ENCODE measurements around the gene FHOD3. TPM values are rescaled to one million over a fixed set of nuclear protein-coding genes. Genes with fewer than 3 reads are reported as not detected.

Gene FHOD3
- not detected for total RNA-seq

DNA sequence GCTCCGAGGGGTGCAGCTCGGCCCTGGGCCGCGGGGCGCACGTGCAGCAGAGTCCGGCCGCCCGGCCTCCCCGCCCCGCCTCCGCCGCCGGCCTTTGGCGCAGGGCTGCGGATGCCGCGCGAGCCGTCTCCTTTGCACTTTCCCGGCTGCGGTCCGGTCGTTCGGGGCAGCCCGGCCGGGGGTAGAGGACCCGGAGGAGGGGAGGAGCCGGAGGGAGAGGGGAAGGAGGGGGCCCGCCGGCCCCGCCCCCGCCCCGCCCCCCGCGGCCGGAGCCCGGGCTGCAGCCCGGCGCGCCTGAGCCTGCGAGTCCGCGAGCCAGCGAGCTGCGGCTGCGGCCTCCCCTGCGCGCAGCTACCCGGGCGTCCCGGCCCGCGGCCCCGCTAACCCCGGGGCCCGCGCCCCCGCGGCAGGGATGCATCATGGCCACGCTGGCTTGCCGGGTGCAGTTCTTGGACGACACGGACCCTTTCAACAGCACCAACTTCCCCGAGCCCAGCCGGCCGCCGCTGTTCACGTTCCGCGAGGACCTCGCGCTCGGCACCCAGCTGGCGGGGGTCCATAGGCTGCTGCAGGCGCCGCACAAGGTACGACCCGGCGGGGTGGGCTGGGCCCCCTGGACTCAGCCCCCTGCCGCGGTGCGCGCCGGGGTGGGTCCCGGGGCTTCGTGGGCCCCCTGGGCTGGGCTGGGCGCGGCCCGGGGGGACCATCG, at the start of gene FHOD3:
FHOD3 (plus strand) TSS at position 297 of the 709 bp plus-strand sequence; CDS start at position 420, 123 bp downstream.
- H3K27ac Mint-ChIP-seq = no peak within 1 kb of the TSS
- CTCF ChIA-PET = no interaction called here
- DNase-seq = peak; percentile 8

GRCh38 chr18:36249392-36249791, 48.1 kb upstream of the FHOD3 start:
- Mint-ChIP-seq H3K36me3 (ENCODE audit: low read depth) (no peaks in the 10 kb centered on the region), H3K27me3 (ENCODE audit: low read depth) (peaks cover 32% of the 10 kb centered on the region), H3K4me1 (ENCODE audit: low read depth) (no peaks in the 10 kb centered on the region), H3K27ac (no peak overlapping the region), H3K4me3 (no peak overlapping the region), H3K9me3 (peaks cover 4% of the 10 kb centered on the region)
- CTCF ChIA-PET = no interaction called here
- intact Hi-C loops (cut with micrococcal nuclease) = no loop called here
- DNase-seq = no peak

More for the DNA sequence above, at the start of gene FHOD3:
- Mint-ChIP-seq H3K36me3 (ENCODE audit: low read depth) (no peaks in the 10 kb centered on the region), H3K9me3 (no peaks in the 10 kb centered on the region), H3K27me3 (ENCODE audit: low read depth) (peaks cover 21% of the 10 kb centered on the region), H3K4me3 (no peak within 1 kb of the TSS), H3K4me1 (ENCODE audit: low read depth) (no peaks in the 10 kb centered on the region)
- intact Hi-C loops (cut with micrococcal nuclease) = loop anchor here (5.0 kb wide), 1 partner anchor 510 kb away; no protein-coding TSS in a partner anchor

GRCh38 chr18:36250827-36251226, 46.7 kb upstream of the FHOD3 start:
- peaks cover 29% of the 10 kb centered on the region for H3K27me3 Mint-ChIP-seq (ENCODE audit: low read depth)
- no peaks in the 10 kb centered on the region for H3K4me1 Mint-ChIP-seq (ENCODE audit: low read depth)
- DNase-seq = no peak
- H3K4me3 Mint-ChIP-seq = no peak overlapping the region
- CTCF ChIA-PET = interaction anchor here (1.1 kb wide), 1 partner anchor 33 kb away, joined by 3 read pairs; no protein-coding TSS in a partner anchor
- intact Hi-C loops (cut with micrococcal nuclease) = no loop called here
- no peaks in the 10 kb centered on the region for H3K36me3 Mint-ChIP-seq (ENCODE audit: low read depth)
- H3K27ac Mint-ChIP-seq = no peak overlapping the region
- peaks cover 3% of the 10 kb centered on the region for H3K9me3 Mint-ChIP-seq

DNA sequence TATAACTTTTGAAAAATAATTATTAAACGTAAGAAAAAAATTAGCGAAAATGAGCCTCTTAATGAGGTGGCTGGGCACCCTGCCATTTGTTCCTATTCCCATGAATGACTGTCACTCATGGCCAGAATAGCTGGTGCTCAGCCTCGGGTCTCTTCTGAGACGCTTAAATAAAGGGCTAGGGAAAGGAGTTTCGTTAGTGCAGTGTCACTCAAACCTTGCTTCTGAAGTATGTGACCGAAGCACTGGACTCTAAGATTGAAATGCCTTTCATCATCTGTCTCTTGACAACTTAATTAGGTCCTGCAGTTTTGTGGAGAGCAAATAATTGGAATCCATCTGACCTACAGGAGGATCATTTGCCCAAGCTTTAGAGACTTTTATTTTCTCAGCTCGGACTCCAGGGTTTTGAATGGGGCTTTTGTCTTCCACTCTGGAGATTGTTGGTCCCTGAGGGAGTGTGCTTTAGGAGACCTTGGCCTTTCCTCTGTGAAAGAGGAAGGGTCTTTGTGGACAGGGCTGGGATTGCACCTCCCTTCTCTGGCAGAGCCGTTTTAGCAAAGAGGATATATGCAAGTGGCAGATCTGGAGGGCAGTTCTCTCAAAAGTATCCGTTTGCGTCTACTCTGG, 42.3 kb upstream of the FHOD3 start:
- H3K27me3 Mint-ChIP-seq (ENCODE audit: low read depth) = peaks cover 18% of the 10 kb centered on the region
- no peak overlapping the region for H3K27ac Mint-ChIP-seq
- H3K4me1 Mint-ChIP-seq (ENCODE audit: low read depth) = no peaks in the 10 kb centered on the region
- no peaks in the 10 kb centered on the region for H3K36me3 Mint-ChIP-seq (ENCODE audit: low read depth)
- CTCF ChIA-PET = interaction anchor here (0.7 to 1.4 kb wide), 2 partner anchors 29 to 379 kb away, joined by 3 to 4 read pairs; no protein-coding TSS in a partner anchor
- no peaks in the 10 kb centered on the region for H3K9me3 Mint-ChIP-seq
- H3K4me3 Mint-ChIP-seq = no peak overlapping the region
- intact Hi-C loops (cut with micrococcal nuclease) = no loop called here
- DNase-seq = no peak

DNA sequence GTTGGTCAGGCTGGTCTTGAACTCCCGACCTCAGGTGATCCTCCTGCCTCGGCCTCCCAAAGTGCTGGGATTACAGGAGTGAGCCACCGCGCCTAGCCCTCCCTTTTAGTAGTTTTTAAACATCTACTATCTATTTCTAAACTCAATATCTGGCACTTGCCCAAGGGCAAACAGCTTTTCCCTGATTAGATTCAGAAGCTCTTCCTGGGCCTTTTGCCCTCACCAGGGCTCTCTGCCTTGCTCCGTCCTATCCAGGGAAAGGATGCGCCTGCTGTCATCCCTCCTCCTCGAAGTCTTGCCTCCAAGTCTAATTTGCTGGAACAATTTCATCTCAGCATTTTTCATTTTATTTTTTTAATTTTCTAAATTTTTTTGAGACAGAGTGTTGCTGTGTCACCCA, 41.4 kb upstream of the FHOD3 start:
- no peak overlapping the region for H3K27ac Mint-ChIP-seq
- CTCF ChIA-PET = interaction anchor here (1.0 to 1.4 kb wide), 2 partner anchors 9 to 28 kb away, joined by 3 read pairs; no protein-coding TSS in a partner anchor
- DNase-seq = no peak
- no peaks in the 10 kb centered on the region for H3K4me1 Mint-ChIP-seq (ENCODE audit: low read depth)
- intact Hi-C loops (cut with micrococcal nuclease) = no loop called here
- peaks cover 21% of the 10 kb centered on the region for H3K27me3 Mint-ChIP-seq (ENCODE audit: low read depth)
- H3K9me3 Mint-ChIP-seq = no peaks in the 10 kb centered on the region
- no peaks in the 10 kb centered on the region for H3K36me3 Mint-ChIP-seq (ENCODE audit: low read depth)
- H3K4me3 Mint-ChIP-seq = no peak overlapping the region

DNA sequence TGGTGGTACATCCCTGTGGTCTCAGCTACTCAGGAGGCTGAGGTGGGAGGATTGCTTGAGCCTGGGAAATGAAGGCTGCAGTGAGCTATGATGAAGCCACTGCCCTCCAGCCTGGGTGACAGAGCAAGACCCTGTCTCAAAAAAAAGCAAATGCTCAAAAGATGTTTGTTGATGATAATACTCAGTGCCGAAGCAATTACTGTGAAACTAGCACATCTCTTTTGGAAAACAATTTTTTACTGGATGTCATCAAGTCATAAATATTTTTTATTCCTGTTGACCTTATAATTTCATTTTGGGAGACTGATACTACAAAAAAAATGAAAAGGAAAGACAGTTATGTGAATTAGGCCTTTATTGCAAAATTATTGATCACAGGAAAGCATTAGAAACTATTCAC, 34.5 kb upstream of the FHOD3 start:
- H3K27me3 Mint-ChIP-seq (ENCODE audit: low read depth) = peaks cover 8% of the 10 kb centered on the region
- no peak for DNase-seq
- no peaks in the 10 kb centered on the region for H3K9me3 Mint-ChIP-seq
- intact Hi-C loops (cut with micrococcal nuclease) = no loop called here
- CTCF ChIA-PET = no interaction called here
- no peak overlapping the region for H3K27ac Mint-ChIP-seq
- H3K36me3 Mint-ChIP-seq (ENCODE audit: low read depth) = no peaks in the 10 kb centered on the region
- H3K4me3 Mint-ChIP-seq = no peak overlapping the region
- H3K4me1 Mint-ChIP-seq (ENCODE audit: low read depth) = no peaks in the 10 kb centered on the region

GRCh38 chr18:36264283-36264682, 33.2 kb upstream of the FHOD3 start:
- no peaks in the 10 kb centered on the region for H3K4me1 Mint-ChIP-seq (ENCODE audit: low read depth)
- H3K9me3 Mint-ChIP-seq = no peaks in the 10 kb centered on the region
- H3K4me3 Mint-ChIP-seq = no peak overlapping the region
- H3K27ac Mint-ChIP-seq = no peak overlapping the region
- CTCF ChIA-PET = interaction anchor here (0.7 kb wide), 1 partner anchor 423 kb away, joined by 5 read pairs; no protein-coding TSS in a partner anchor
- intact Hi-C loops (cut with micrococcal nuclease) = no loop called here
- no peaks in the 10 kb centered on the region for H3K36me3 Mint-ChIP-seq (ENCODE audit: low read depth)
- DNase-seq = no peak
- peaks cover 6% of the 10 kb centered on the region for H3K27me3 Mint-ChIP-seq (ENCODE audit: low read depth)

- intact Hi-C loops (cut with micrococcal nuclease) = no loop called here
- CTCF ChIA-PET = interaction anchor here (0.9 kb wide), 1 partner anchor 9 kb away, joined by 3 read pairs; no protein-coding TSS in a partner anchor
- peaks cover 10% of the 10 kb centered on the region for H3K27me3 Mint-ChIP-seq (ENCODE audit: low read depth)
These were observed 32.5 kb upstream of the FHOD3 start for GRCh38 chr18:36265015-36265414.

DNA sequence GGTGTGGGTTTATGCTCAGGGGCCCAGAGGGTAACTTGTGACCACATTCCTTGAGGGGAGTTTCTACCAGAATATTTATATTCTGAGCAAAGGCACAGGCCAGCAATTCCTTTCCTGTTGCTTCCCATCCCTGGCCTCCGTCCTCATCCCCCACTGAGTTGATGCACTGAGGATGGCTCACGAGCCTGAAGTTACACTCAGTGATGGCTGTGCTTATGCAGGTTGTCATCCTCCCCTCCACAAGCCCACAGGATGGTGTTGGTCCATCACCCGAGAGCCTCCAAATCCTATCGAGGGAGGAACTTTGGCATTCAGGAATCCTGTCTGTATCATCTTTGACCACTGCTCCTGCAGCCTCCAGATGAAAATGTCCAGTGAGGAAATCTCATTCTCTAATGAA, 28.4 kb upstream of the FHOD3 start:
- intact Hi-C loops (cut with micrococcal nuclease) = no loop called here
- no peak overlapping the region for H3K4me3 Mint-ChIP-seq
- no peaks in the 10 kb centered on the region for H3K4me1 Mint-ChIP-seq (ENCODE audit: low read depth)
- H3K9me3 Mint-ChIP-seq = no peaks in the 10 kb centered on the region
- peaks cover 9% of the 10 kb centered on the region for H3K27me3 Mint-ChIP-seq (ENCODE audit: low read depth)
- no peak for DNase-seq
- no peaks in the 10 kb centered on the region for H3K36me3 Mint-ChIP-seq (ENCODE audit: low read depth)
- CTCF ChIA-PET = no interaction called here
- H3K27ac Mint-ChIP-seq = no peak overlapping the region

More at GRCh38 chr18:36265015-36265414, 32.5 kb upstream of the FHOD3 start:
- Mint-ChIP-seq H3K9me3 (no peaks in the 10 kb centered on the region), H3K36me3 (ENCODE audit: low read depth) (no peaks in the 10 kb centered on the region), H3K27ac (no peak overlapping the region), H3K4me1 (ENCODE audit: low read depth) (no peaks in the 10 kb centered on the region), H3K4me3 (no peak overlapping the region)
- no peak for DNase-seq

DNA sequence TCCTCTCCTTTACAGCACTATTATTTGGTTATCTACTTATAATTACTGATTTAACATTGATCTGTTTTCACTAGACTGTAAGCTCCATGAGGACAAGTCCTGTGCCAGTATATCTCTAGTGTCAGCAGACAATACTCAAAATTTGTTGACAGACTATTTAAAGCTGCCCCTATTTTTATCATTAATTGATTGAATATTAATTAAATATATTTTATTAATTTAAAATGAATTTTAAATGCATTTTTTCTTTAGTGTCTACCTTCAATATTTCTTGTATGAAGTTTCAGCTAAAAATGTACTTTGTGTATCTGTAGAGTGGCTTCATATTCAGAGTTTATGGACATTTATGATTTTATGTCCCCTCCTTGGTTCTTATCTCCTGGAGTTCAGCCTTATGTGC, 26.4 kb upstream of the FHOD3 start:
- Mint-ChIP-seq H3K36me3 (ENCODE audit: low read depth) (no peaks in the 10 kb centered on the region), H3K4me3 (no peak overlapping the region)
- CTCF ChIA-PET = no interaction called here

GRCh38 chr18:36273347-36273746, 24.2 kb upstream of the FHOD3 start:
- DNase-seq = no peak
- Mint-ChIP-seq H3K36me3 (ENCODE audit: low read depth) (no peaks in the 10 kb centered on the region), H3K4me3 (no peak overlapping the region), H3K27ac (no peak overlapping the region), H3K9me3 (no peaks in the 10 kb centered on the region), H3K4me1 (ENCODE audit: low read depth) (no peaks in the 10 kb centered on the region), H3K27me3 (ENCODE audit: low read depth) (peaks cover 14% of the 10 kb centered on the region)
- CTCF ChIA-PET = interaction anchor here (0.6 to 1.0 kb wide), 2 partner anchors 11 to 132 kb away, joined by 3 read pairs; no protein-coding TSS in a partner anchor
- intact Hi-C loops (cut with micrococcal nuclease) = no loop called here

More for the DNA sequence above, 26.4 kb upstream of the FHOD3 start:
- Mint-ChIP-seq H3K27me3 (ENCODE audit: low read depth) (peaks cover 10% of the 10 kb centered on the region), H3K4me1 (ENCODE audit: low read depth) (no peaks in the 10 kb centered on the region), H3K27ac (no peak overlapping the region), H3K9me3 (no peaks in the 10 kb centered on the region)
- no peak for DNase-seq
- intact Hi-C loops (cut with micrococcal nuclease) = no loop called here

DNA sequence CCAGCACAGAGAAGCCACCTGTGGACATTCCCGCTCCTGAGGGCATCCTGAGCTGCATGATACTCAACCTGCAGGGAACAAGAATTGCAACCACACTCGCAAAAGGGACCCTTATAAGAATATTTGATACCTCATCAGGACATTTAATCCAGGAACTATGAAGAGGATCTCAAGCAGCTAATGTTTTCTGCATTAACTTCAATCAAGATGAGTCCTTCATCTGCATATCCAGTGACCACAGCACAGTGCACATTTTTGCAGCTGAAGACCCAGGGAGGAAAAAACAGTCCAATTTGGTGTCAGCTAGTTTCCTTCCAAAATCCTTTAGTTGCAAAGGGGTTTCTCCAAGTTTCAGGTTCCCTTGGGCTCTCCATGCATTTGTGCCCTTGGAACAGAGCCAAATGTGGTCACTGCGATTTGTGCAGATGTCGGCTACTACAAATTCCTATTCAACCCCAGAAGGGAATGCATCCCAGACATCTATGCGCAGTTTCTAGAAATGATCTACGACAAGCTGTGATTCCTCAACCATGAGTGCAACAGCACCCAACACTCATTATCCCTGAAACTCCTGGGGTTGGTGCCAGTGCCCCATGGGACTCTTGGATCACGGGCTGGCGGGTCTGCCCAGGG, 23.3 kb upstream of the FHOD3 start:
- no peaks in the 10 kb centered on the region for H3K36me3 Mint-ChIP-seq (ENCODE audit: low read depth)
- H3K4me1 Mint-ChIP-seq (ENCODE audit: low read depth) = no peaks in the 10 kb centered on the region
- intact Hi-C loops (cut with micrococcal nuclease) = no loop called here
- no peak overlapping the region for H3K27ac Mint-ChIP-seq
- peaks cover 17% of the 10 kb centered on the region for H3K27me3 Mint-ChIP-seq (ENCODE audit: low read depth)
- no peak overlapping the region for H3K4me3 Mint-ChIP-seq
- no peaks in the 10 kb centered on the region for H3K9me3 Mint-ChIP-seq
- DNase-seq = no peak
- CTCF ChIA-PET = interaction anchor here (0.6 to 1.4 kb wide), 2 partner anchors 10 to 131 kb away, joined by 3 to 4 read pairs; no protein-coding TSS in a partner anchor

Measured in activated naive CD4-positive, alpha-beta T cell treated with anti-CD3 and anti-CD28 coated beads for 36 hours (primary cell).